ENCODE measurements around the gene PPRC1.
A peak's percentile ranks its signal among the peaks of the same experiment; 100 is the strongest.
"Not testable (repeated sequence)": the region's sequence is repeated elsewhere in the genome, so short reads cannot be mapped to it uniquely, and the experiment has no call there.

The PPRC1 gene

GRCh38 chr10:102150970-102151773 lies 18.3 kb downstream of the PPRC1 start:
- no peak for DNase-seq

DNA sequence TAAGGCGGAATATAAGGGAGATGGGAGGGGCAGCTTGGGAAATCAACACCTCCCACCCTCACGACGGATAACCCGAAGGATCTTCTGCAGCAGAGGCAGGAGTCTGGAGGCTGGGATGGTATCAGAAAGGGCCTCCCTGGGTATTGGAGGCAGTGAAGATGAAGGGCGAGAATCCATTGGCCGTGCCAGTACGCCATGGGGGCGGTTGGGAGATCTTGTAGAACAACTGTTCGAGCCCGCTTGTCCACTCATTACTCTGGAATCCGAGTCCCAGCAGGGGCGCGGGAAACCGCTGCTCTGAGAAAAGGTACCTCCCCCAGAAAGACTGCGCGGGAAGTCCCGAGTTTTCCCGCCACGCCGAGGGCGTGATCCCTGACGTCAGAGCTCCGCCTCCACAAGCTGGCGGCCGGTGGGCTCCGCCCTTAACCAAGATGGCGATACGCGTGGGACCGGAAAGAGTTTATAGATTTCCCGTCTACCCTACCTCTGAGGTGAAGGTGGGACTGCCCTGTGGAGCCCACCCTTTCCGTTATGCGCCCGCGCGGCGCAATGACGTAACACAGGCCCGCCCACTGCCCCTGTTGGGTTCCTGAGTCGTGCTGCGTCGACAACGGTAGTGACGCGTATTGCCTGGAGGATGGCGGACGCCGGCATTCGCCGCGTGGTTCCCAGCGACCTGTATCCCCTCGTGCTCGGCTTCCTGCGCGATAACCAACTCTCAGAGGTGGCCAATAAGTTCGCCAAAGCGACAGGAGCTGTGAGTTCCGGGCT lies 19.1 kb downstream of the PPRC1 start, which contains the start of gene NOLC1:
NOLC1 (plus strand) TSS at position 616 of the 771 bp plus-strand sequence; CDS start at position 638, 22 bp downstream.
- DNase-seq, result peak; percentile 100

DNA sequence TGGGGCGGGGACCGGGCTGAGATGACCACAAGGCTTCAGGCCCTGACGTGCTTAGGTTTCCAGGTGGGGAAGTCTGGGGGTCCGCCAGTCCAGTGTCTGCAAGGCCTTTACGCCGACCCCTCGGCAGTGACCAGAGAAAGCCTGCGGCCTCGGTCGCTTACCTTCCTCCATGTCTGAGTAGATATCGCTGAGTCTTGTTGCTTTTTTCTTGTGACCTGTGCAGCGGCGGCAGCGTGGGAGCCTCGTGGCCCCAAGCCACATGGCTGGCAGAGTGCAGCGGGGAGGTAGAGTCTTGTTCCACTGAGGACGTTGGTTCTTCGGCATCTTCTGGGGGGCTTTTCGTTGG lies 19.7 kb downstream of the PPRC1 start:
- DNase-seq, result peak; percentile 58 to 63

DNA sequence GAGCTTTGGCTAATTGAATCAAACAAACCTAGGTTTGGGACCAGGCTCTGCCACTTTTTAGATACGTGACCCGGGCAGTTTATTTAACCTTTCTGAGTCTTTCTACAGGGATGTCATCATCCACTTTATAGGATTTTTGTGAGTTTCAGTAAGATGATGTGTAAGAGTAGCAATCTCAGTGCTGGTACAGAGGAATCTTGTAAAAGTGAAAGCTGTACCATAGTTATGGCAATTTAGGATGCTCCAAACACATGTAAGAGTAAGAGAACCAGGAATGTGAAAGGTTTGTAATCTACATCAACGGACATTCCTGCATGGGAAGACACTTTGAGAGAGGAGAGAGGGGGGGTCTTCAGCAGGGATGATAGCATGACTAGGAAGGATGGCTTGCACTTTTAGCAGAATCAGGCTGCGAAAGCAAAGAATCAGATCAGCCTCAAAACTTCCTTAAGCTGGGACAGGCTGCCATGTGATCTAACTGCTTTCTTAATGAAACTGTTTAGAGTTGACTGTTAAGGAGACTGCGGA lies 20.3 kb downstream of the PPRC1 start:
- DNase-seq, result no peak

DNA sequence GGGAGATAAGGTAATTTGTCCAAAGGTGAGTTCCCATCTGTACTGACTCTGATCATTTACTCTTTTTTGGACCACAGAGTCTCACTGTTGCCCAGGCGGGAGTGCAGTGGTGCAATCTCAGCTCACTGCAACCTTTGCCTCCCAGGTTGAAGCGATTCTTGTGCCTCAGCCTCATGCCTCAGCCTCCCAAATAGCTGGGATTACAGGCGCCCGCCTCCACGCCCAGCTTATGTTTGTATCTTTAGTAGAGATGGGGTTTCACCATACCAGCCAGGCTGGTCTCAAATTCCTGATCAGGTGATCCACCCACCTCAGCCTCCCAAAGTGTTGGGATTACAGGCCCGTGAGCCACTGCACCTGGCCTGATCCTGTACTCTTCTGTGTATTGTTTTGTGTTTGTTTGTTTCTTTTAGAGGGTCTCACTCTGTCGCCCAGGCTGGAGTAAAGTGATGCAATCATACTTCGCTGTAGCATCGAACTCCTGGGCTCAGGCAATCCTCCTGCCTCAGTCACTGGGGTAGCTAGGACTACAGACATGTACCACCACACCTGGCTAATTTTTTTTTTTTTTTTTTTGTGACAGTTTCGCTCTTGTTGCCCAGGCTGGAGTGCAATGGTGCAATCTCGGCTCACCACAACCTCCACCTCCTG lies 21.8 kb downstream of the PPRC1 start:
- no peak for DNase-seq

- DNase-seq, result no peak
These were observed 24.4 kb downstream of the PPRC1 start for GRCh38 chr10:102157224-102157623.

DNA sequence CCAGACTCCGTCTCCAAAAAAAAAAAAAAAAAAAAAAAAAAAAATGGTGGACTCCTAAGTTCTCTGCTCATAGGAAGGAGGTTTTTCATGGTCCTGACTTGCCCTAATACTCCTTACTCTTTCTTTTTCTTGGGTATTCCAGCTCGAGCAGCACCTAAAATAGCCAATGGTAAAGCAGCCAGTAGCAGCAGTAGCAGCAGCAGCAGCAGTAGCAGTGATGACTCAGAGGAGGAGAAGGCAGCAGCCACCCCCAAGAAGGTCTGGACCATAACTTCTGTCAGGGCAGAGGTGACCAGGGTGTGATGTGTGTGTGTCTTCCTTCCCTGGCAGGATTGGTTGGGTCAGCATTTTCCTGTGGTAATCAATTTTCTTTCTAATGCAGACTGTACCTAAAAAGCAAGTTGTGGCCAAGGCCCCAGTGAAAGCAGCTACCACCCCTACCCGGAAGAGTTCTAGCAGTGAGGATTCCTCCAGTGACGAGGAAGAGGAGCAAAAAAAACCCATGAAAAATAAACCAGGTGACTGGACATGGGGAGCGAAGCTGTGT lies 26.3 kb downstream of the PPRC1 start:
- no peak for DNase-seq

DNA sequence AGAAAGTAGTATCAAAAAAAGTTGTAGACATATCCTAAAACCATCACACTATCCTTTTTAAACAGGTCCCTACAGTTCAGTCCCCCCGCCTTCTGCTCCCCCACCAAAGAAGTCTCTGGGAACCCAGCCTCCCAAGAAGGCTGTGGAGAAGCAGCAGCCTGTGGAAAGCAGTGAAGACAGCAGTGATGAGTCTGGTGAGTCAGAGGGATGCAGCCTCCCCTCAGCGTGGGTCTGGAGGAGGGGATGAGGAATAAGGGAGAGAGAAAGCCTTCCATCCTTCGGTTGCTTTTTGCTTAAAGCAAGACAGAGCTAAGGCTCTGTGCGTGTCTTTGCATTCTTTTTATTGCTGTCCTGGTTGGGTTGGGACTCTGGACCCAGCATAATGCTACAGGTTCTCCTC lies 27.0 kb downstream of the PPRC1 start:
- DNase-seq, result no peak

GRCh38 chr10:102163342-102163989 lies 30.6 kb downstream of the PPRC1 start:
- DNase-seq, result no peak

DNA sequence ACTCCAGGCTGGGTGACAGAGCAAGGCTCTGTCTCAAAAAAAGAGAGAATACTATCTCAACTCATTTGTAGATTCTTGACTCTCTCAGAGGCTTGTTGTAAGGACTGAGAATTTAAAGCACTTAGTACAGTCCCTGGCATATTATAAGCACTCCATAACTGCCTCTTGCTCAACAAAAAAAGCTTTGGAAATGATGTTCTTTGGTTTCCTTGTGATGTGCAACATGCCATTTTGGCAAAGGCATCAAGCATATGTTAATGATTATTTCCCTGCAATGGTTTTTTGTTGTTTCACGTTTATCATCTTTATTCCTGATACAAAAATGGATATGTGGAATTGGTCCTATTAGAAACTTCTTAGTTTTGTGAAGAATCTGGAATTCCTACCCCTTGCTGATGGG lies 35.0 kb downstream of the PPRC1 start:
- DNase-seq, result no peak

DNA sequence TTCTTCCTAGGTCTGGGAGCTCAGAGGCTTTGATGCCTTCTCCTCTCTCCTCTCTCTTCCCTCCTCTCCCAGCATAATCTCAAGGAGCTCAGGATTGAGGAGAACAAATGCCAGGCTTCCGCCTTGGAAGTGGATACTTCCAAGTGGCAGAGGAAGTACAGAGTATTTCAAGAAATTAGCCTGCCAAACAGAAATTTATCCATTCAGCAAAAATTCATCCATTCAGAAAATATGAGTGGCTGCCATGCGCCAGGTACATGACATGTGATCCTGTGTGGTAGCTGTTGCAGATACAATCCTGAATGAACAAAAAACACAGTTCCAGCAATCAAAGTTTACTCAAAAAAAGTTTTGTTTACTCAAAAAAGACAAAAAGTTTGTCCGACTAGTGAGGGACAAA lies 37.8 kb downstream of the PPRC1 start:
- no peak for DNase-seq

- DNase-seq, result no peak
These were observed 39.4 kb downstream of the PPRC1 start for GRCh38 chr10:102172288-102172687.

DNA sequence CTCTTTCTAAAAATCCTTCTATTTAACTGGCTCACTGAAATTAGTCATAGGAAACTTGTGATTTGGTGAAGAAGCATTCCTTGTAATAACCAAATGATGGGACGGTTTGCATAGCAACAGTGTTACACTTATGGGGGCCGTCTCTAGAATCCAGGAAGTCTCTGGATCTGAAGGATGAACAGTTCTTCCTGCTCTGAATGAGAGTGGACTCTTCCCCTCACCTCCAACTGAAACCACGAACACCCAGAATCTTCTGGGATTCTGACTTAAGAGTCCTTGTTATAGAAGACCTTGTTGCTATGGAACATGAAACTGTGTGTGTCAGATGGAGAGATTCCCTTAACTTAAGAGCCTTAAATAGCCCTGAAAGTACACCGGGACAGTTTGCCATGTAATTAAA lies 42.6 kb downstream of the PPRC1 start:
- no peak for DNase-seq

DNA sequence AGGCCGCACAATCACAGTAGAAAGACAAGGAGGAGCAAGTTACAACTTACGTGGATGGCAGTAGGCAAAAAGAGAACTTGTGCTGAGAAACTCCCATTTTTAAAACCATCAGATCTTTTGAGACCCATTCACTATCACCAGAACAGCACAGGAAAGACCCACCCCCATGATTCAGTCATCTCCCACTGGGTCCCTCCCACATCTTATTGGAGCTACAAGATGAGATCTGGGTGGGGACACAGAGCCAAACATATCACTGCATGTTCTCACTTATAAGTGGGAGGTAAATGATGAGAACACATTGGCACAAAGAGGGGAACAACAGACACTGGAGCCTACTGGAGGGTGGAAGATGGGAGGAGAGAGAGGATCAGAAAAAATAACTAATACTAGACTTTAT lies 51.8 kb downstream of the PPRC1 start:
- DNase-seq, result no peak

- DNase-seq, result no peak
These were observed 52.4 kb downstream of the PPRC1 start for GRCh38 chr10:102185272-102185671.

DNA sequence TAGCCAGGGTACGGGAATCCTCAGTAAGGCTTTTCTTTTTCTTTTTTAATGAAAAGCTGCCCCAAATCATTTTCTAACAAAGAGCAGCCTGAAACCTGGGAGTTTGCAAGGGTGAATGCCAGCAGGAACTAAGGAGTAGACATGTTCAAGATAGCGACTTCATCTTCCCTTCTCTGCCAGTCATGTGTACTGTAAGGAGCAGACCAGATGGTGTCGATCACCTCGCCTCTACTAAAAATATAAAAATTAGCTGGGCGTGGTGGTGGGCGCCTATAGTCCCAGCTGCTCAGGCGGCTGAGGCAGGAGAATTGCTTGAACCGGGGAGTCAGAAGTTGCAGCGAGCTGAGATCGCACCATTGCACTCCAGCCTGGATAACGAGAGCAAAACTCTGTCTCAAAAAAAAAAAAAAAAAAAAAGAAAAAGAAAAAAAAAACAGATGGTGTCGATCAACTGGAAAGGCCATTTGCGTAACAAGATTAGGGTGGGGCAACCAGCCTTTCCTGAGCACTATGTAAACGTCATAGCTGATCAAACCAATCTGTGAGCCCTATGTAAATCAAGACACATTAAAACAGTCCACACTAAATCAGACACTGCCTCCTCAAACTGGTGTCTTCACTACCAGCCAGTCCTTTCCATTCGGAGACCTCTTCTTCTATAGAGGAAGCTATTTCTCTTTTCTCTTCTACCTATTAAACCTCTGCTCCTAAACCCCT lies 53.1 kb downstream of the PPRC1 start:
- no peak for DNase-seq

- no peak for DNase-seq
These were observed 55.6 kb downstream of the PPRC1 start for GRCh38 chr10:102188298-102188940.

DNA sequence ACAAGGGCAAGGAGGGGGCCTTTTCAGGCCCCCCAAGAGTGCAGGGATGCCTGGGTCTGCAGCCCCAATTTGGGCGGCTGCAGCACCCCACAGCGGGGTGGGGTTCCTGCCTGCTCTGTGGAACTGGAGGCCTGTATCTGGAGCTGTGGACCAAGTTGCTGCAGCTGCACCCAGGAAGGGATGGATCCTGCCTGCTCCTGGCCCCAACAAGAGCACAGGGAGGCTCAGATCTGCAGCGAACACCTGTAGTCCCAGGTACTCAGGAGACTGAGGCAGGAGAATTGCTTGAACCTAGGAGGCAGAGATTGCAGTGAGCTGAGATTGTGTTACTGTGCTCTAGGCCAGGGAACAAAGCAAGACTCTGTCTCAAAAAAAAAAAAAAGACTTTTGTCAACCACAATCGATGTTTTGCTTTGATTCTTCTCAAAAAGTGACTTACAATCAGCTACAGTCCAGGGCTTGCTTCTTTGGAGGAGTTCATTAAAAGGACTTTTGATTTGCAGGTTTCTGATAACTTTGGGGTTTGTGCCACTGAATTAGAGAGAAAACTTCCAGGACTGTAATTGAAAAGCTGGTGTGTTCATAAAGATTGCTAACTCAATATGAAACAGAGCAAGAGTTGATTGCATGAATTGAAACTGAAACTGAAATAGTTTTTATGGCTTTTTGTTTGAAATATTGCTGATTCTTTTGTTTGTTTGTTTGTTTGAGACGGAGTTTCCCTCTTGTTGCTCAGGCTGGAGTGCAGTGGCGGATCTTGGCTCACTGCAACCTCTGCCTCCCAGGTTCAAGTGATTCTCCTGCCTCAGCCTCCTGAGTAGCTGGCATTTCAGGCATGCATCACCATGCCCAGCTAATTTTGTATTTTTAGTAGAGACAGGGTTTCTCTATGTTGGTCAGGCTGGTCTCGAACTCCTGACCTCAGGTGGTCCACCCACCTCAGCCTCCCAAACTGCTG lies 56.4 kb downstream of the PPRC1 start:
- DNase-seq, result not testable (repeated sequence)

- no peak for DNase-seq
These were observed 59.1 kb downstream of the PPRC1 start for GRCh38 chr10:102191956-102192355.

DNA sequence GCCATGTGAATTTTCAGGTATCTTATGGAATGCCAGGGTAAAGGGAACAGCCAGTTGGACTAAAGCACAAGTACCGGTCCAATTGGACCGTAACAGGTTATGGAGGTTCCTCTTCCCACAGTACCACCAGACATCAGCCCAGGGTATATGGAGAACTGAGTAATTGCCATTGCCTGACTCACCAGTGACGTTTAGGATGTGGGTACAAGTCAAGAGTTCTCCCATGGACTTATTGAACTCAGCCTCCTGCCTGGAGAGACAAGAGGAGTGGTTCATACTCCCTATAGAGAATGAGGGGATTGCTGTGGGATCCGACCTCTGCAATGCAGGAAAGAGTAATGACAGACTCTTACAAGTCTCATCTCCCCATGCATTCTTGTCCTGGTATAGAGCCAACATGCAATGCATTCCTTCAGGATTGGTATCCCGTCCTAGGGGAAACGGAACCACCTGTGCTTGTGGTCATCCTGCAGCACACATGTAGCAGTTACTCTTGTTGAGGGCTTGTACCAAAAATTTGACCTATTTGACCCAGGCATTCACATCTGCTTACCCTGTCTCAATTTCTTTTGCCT lies 62.5 kb downstream of the PPRC1 start:
- no peak for DNase-seq
